Vagina (tissue), 2 donors: ENCODE measurements around the gene NFU1.

Experiments
- CTCF ChIP-seq, 3 experiments: fragments of 450-650 bp in 2 of 3; fragments of 200-600 bp in 1 of 3; sonication (generic) in 1 of 3; IDR thresholded peaks; one replicate each; pipeline ENCODE4 v1.5.1; 2017 to 2019; ENCODE audit warnings: antibody characterized with exemption in 3 of 3, mild to moderate bottlenecking in 2 of 3, moderate library complexity in 2 of 3
- POLR2A ChIP-seq, 2 donors: fragments of 450-650 bp; IDR thresholded peaks; one replicate each; pipeline ENCODE4 v1.6.1; 2017; ENCODE audit warnings: antibody characterized with exemption in 2 of 2, mild to moderate bottlenecking in 2 of 2, moderate library complexity in 2 of 2
- POLR2AphosphoS5 ChIP-seq, 2 donors: sonication (generic); formaldehyde crosslinking; IDR thresholded peaks; one replicate each; pipeline ENCODE4 v1.9.0; 2017; ENCODE audit warnings: antibody characterized with exemption in 2 of 2, mild to moderate bottlenecking in 2 of 2, low read depth in 1 of 2; ENCODE audit not compliant: insufficient read depth in 1 of 2

- TF ChIP-seq CTCF (IDR thresholded peaks at IDR 0.05) (no peak), POLR2AphosphoS5 (IDR thresholded peaks at IDR 0.05; ENCODE audit: insufficient read depth in 1 of 2, low read depth in 1 of 2) (no peak), POLR2A (IDR thresholded peaks at IDR 0.05) (no peak)
Measured at GRCh38 chr2:69386360-69386759, 50.9 kb downstream of the NFU1 start.
